GM23248 (cell line): Measurements from ENCODE around the gene ACTN1. TPM values are rescaled to one million over a fixed set of nuclear protein-coding genes. Genes with fewer than 3 reads are reported as not detected.

Source experiments
- DNase-seq: peaks from one replicate; pipeline ENCODE4 v3.0.0-alpha.2; 2015
- H2AFZ ChIP-seq: fragments of 200-600 bp; sonication (generic); 2 replicates; pipeline ENCODE4 v1.6.1; 2016; ENCODE audit warnings: antibody characterized with exemption
- H3F3A ChIP-seq: fragments of 200-600 bp; sonication (generic); 2 replicates; pipeline ENCODE4 v1.6.1; 2016; ENCODE audit warnings: mild to moderate bottlenecking, antibody characterized with exemption, mixed run types; ENCODE audit not compliant: insufficient read depth
- H3K27ac ChIP-seq: fragments of 200-600 bp; sonication (generic); 2 replicates; pipeline ENCODE4 v1.5.1; 2016; ENCODE audit warnings: mild to moderate bottlenecking
- H3K27me3 ChIP-seq: fragments of 200-600 bp; sonication (generic); replicated peaks from 2 replicates; pipeline ENCODE4 v1.6.1; 2016; ENCODE audit warnings: mild to moderate bottlenecking; ENCODE audit not compliant: insufficient read depth
- H3K36me3 ChIP-seq: fragments of 200-600 bp; sonication (generic); 2 replicates; pipeline ENCODE4 v1.6.1; 2016; ENCODE audit warnings: low read depth, mild to moderate bottlenecking
- H3K4me1 ChIP-seq: fragments of 200-600 bp; sonication (generic); 2 replicates; pipeline ENCODE4 v1.6.1; 2016; ENCODE audit warnings: mild to moderate bottlenecking; ENCODE audit not compliant: insufficient read depth
- H3K4me2 ChIP-seq: fragments of 200-600 bp; sonication (generic); one replicate; pipeline ENCODE4 v1.6.1; 2016; ENCODE audit warnings: mild to moderate bottlenecking; ENCODE audit not compliant: unreplicated experiment
- H3K4me3 ChIP-seq: fragments of 200-600 bp; sonication (generic); 2 replicates; pipeline ENCODE4 v1.5.1; 2016; ENCODE audit warnings: mild to moderate bottlenecking
- H3K79me2 ChIP-seq: fragments of 200-600 bp; sonication (generic); 2 replicates; pipeline ENCODE4 v1.6.1; 2016; ENCODE audit warnings: mild to moderate bottlenecking; ENCODE audit not compliant: insufficient read depth
- H3K9ac ChIP-seq: fragments of 200-600 bp; sonication (generic); 2 replicates; pipeline ENCODE4 v1.6.1; 2016; ENCODE audit warnings: mild to moderate bottlenecking
- H3K9me2 ChIP-seq: fragments of 200-600 bp; sonication (generic); 2 replicates; pipeline ENCODE4 v1.6.1; 2016; ENCODE audit warnings: mixed run types, mild to moderate bottlenecking, moderate library complexity; ENCODE audit not compliant: insufficient read depth
- H3K9me3 ChIP-seq: fragments of 200-600 bp; sonication (generic); one replicate; pipeline ENCODE4 v1.6.1; 2017; ENCODE audit warnings: low read depth
- H4K20me1 ChIP-seq: fragments of 200-600 bp; sonication (generic); 2 replicates; pipeline ENCODE4 v1.6.0; 2016; ENCODE audit not compliant: insufficient read depth
- EZH2 ChIP-seq: fragments of 200-600 bp; sonication (generic); IDR thresholded peaks from 2 replicates; pipeline ENCODE4 v1.6.1; 2018; ENCODE audit warnings: antibody characterized with exemption, mild to moderate bottlenecking; ENCODE audit not compliant: insufficient read depth, poor library complexity, severe bottlenecking
- EZH2phosphoT487 ChIP-seq: fragments of 200-600 bp; sonication (generic); IDR thresholded peaks from 2 replicates; pipeline ENCODE4 v1.6.1; 2018; ENCODE audit warnings: antibody characterized with exemption, moderate library complexity, mild to moderate bottlenecking, low read depth; ENCODE audit not compliant: insufficient read depth
- WGBS, 2 experiments: methylation state at CpG; one replicate each; pipeline ENCODE4 v1.1.6; 2015 to 2017; ENCODE audit warnings: low lambda C conversion rate in 2 of 2, low coverage in 1 of 2; ENCODE audit errors: missing lambda C conversion rate in 2 of 2; 5-methylcytosine and 5-hydroxymethylcytosine counted together
- in situ Hi-C: fragments of 300-500 bp; cut with MboI; formaldehyde crosslinking; loops from 2 replicates; pipeline ENCODE4 v1.15.0; 2020
- polyA plus RNA-seq: library from polyadenylated mRNA; unstranded; fragments of >200 nt; fragmentation: Nextera tagmentation; extraction: Ambion mirVana; gene quantifications from 2 replicates; pipeline ENCODE4 v1.2.1, GENCODE V29; 2016
- total RNA-seq: library from RNA; depleted of rRNA; stranded (reverse); fragments of >200 nt; shearing (Covaris generic); gene quantifications from 2 replicates; pipeline ENCODE4 v1.2.3, GENCODE V29; 2014

Gene ACTN1
- total and polyA plus RNA-seq, 2 experiments from 2014 or later: 403 to 597 TPM

- H3K9ac ChIP-seq: no peak overlapping the region
- H3K79me2 ChIP-seq: no peaks in the 10 kb centered on the region
- H3K9me3 ChIP-seq: no peaks in the 10 kb centered on the region
- in situ Hi-C loops: no loop called here
- H3K4me1 ChIP-seq: peaks cover 5% of the 10 kb centered on the region
- 93 to 100% methylated on average over 1 of the region's 1 CpG for WGBS, 2 experiments
- H3K4me2 ChIP-seq: no peak overlapping the region
- peaks cover 30% of the 10 kb centered on the region for H3K36me3 ChIP-seq
- TF ChIP-seq EZH2phosphoT487 (no peak), EZH2 (no peak)
- no peaks in the 10 kb centered on the region for H3K27me3 ChIP-seq
- H2AFZ ChIP-seq: no peak overlapping the region
- H3K4me3 ChIP-seq: no peak overlapping the region
- no peak overlapping the region for H3K27ac ChIP-seq
- H3K9me2 ChIP-seq: no peaks in the 10 kb centered on the region
- DNase-seq: no peak
- H4K20me1 ChIP-seq: no peaks in the 10 kb centered on the region
- peaks cover 7% of the 10 kb centered on the region; the same call in 1 of the 2 replicates for H3F3A ChIP-seq
Observed at GRCh38 chr14:68836082-68836481, 143.0 kb downstream of the ACTN1 start.

- no peaks in the 10 kb centered on the region for H3K27me3 ChIP-seq
- no peak overlapping the region for H3K27ac ChIP-seq
- no peaks in the 10 kb centered on the region for H3K4me1 ChIP-seq
- H3K4me2 ChIP-seq: no peak overlapping the region
- in situ Hi-C loops: no loop called here
- H3F3A ChIP-seq: 0 out of 2 replicates have a peak, but pooled peaks cover 7% of the 10 kb centered on the region
- H3K9ac ChIP-seq: no peak overlapping the region
- H3K9me2 ChIP-seq: no peaks in the 10 kb centered on the region
- H3K79me2 ChIP-seq: no peaks in the 10 kb centered on the region
- no peak for DNase-seq
- no peak overlapping the region for H3K4me3 ChIP-seq
- TF ChIP-seq EZH2 (no peak), EZH2phosphoT487 (no peak)
- no peaks in the 10 kb centered on the region for H3K9me3 ChIP-seq
- WGBS, 2 experiments: 66 to 69% methylated on average over 6 of the region's 6 CpGs
- peaks cover 22% of the 10 kb centered on the region for H3K36me3 ChIP-seq
- no peak overlapping the region for H2AFZ ChIP-seq
- H4K20me1 ChIP-seq: no peaks in the 10 kb centered on the region
Observed at GRCh38 chr14:68834816-68835215, 144.3 kb downstream of the ACTN1 start.

GRCh38 chr14:68828698-68829097 is 150.4 kb downstream of the ACTN1 start:
- DNase-seq: no peak
- H3K79me2 ChIP-seq: no peaks in the 10 kb centered on the region
- no peak overlapping the region for H2AFZ ChIP-seq
- no peaks in the 10 kb centered on the region for H4K20me1 ChIP-seq
- TF ChIP-seq EZH2 (no peak), EZH2phosphoT487 (no peak)
- H3K27me3 ChIP-seq: no peaks in the 10 kb centered on the region
- no peak overlapping the region for H3K4me2 ChIP-seq
- no peaks in the 10 kb centered on the region for H3K4me1 ChIP-seq
- H3K9me2 ChIP-seq: no peaks in the 10 kb centered on the region
- H3K9ac ChIP-seq: no peak overlapping the region
- no peaks in the 10 kb centered on the region for H3K36me3 ChIP-seq
- in situ Hi-C loops: loop anchor here (10.0 kb wide), 2 partner anchors 584 to 884 kb away; no protein-coding TSS in a partner anchor
- no peak overlapping the region for H3K4me3 ChIP-seq
- peaks cover 12% of the 10 kb centered on the region; the same call in 1 of the 2 replicates for H3F3A ChIP-seq
- H3K9me3 ChIP-seq: no peaks in the 10 kb centered on the region
- H3K27ac ChIP-seq: no peak overlapping the region

- Histone ChIP-seq H3K9me3 (no peaks in the 10 kb centered on the region), H3K4me1 (no peaks in the 10 kb centered on the region), H4K20me1 (no peaks in the 10 kb centered on the region), H3K36me3 (no peaks in the 10 kb centered on the region), H3K79me2 (no peaks in the 10 kb centered on the region), H3K9ac (no peak overlapping the region), H3K4me2 (no peak overlapping the region), H2AFZ (no peak overlapping the region), H3K27me3 (no peaks in the 10 kb centered on the region), H3K27ac (no peak overlapping the region), H3K9me2 (no peaks in the 10 kb centered on the region), H3F3A (peaks cover 5% of the 10 kb centered on the region; the same call in 1 of the 2 replicates), H3K4me3 (no peak overlapping the region)
- DNase-seq: no peak
- WGBS, 2 experiments: 81 to 88% methylated on average over 3 of the region's 3 CpGs
- TF ChIP-seq EZH2: no peak
- in situ Hi-C loops: loop anchor here (10.0 kb wide), 2 partner anchors 581 to 881 kb away; no protein-coding TSS in a partner anchor
Observed at GRCh38 chr14:68825729-68826128, 153.4 kb downstream of the ACTN1 start.
